H1 (cell line): ENCODE measurements around the gene CAT. TPM values are rescaled to one million over a fixed set of nuclear protein-coding genes. Genes with fewer than 3 reads are reported as not detected.

Experiments
- CTCF ChIA-PET: fragments of 300-600 bp; sonication (Branson Sonifier 250); formaldehyde crosslinking; loops from one replicate; lab custom pipeline; 2021; ENCODE audit not compliant: partially characterized antibody; lab: Charles Lee
- POLR2A ChIA-PET: fragments of 300-600 bp; sonication (Branson Sonifier 250); formaldehyde crosslinking; loops from one replicate; lab custom pipeline; 2021; ENCODE audit warnings: inconsistent platforms; ENCODE audit not compliant: partially characterized antibody; lab: Charles Lee
- DNase-seq, 2 experiments: peaks; one replicate each; pipeline versions ENCODE4 v3.0.0 to v3.0.0-alpha.2; 2010 to 2022; ENCODE audit warnings: low spot score in 2 of 2, low read depth in 1 of 2, mixed read lengths in 1 of 2
- FAIRE-seq: peaks from 2 replicates; lab custom pipeline; 2011; peaks lifted over from hg19 to GRCh38; lab: Jason Lieb, UNC
- H2AFZ ChIP-seq: 2 replicates; pipeline ENCODE4 v1.8.1; 2012; ENCODE audit warnings: low read length, inconsistent platforms
- H2AK5ac ChIP-seq: 2 replicates; pipeline ENCODE4 v1.6.1; 2013; ENCODE audit warnings: low read depth, low read length
- H2BK120ac ChIP-seq: replicated peaks from 2 replicates; pipeline ENCODE3; 2013; ENCODE audit warnings: low read depth, low read length, inconsistent platforms
- H2BK12ac ChIP-seq: 2 replicates; pipeline ENCODE4 v1.6.1; 2013; ENCODE audit warnings: low read depth, low read length
- H2BK15ac ChIP-seq: 2 replicates; pipeline ENCODE4 v1.6.1; 2013; ENCODE audit warnings: low read length
- H2BK20ac ChIP-seq: 2 replicates; pipeline ENCODE4 v1.6.1; 2013; ENCODE audit warnings: low read length
- H2BK5ac ChIP-seq: 2 replicates; pipeline ENCODE4 v1.6.1; 2013; ENCODE audit warnings: low read depth, low read length
- H3K14ac ChIP-seq: 2 replicates; pipeline ENCODE4 v1.6.1; 2013; ENCODE audit warnings: inconsistent platforms; ENCODE audit not compliant: insufficient read length
- H3K18ac ChIP-seq: 2 replicates; pipeline ENCODE4 v1.6.1; 2013; ENCODE audit warnings: low read length; ENCODE audit errors: extremely low read depth
- H3K23ac ChIP-seq: 2 replicates; pipeline ENCODE4 v1.6.1; 2013; ENCODE audit warnings: inconsistent platforms; ENCODE audit not compliant: insufficient read length
- H3K23me2 ChIP-seq: 2 replicates; pipeline ENCODE4 v1.6.1; 2013; ENCODE audit warnings: low read depth, low read length
- H3K27ac ChIP-seq: 2 replicates; pipeline ENCODE4 v1.6.1; 2011; ENCODE audit warnings: low read depth, low read length, inconsistent platforms
- H3K27me3 ChIP-seq, 4 experiments: replicated peaks in 1 of 4; 1 replicate in 1 of 4; 2 replicates in 3 of 4; pipeline versions ENCODE4 v1.6.1 to v1.8.1; 2011 to 2013; ENCODE audit warnings: low read length in 3 of 4, mild to moderate bottlenecking in 3 of 4, inconsistent platforms in 2 of 4, mixed read lengths in 2 of 4, moderate library complexity in 1 of 4; ENCODE audit not compliant: control insufficient read depth in 3 of 4, insufficient read depth in 3 of 4; ENCODE audit errors: extremely low read depth in 1 of 4
- H3K36me3 ChIP-seq, 4 experiments: 2 replicates each; pipeline versions ENCODE4 v1.6.1 to v1.8.1; 2011 to 2013; ENCODE audit warnings: mild to moderate bottlenecking in 4 of 4, low read length in 3 of 4, moderate library complexity in 2 of 4, control low read depth in 1 of 4, inconsistent platforms in 1 of 4; ENCODE audit not compliant: insufficient read depth in 4 of 4, control insufficient read depth in 2 of 4
- H3K4ac ChIP-seq: replicated peaks from 2 replicates; pipeline ENCODE3; 2013; ENCODE audit warnings: low read length, low read depth, mixed read lengths, inconsistent platforms; ENCODE audit not compliant: insufficient read length
- H3K4me1 ChIP-seq, 4 experiments: replicated peaks in 1 of 4; 1 replicate in 1 of 4; 2 replicates in 3 of 4; pipeline versions ENCODE4 v1.6.1 to v1.8.1; 2011 to 2013; ENCODE audit warnings: low read length in 3 of 4, inconsistent platforms in 2 of 4, mixed read lengths in 1 of 4; ENCODE audit not compliant: insufficient read depth in 4 of 4, control insufficient read depth in 3 of 4
- H3K4me2 ChIP-seq, 2 experiments: 2 replicates each; pipeline versions ENCODE4 v1.6.1 to v1.8.1; 2011 to 2013; ENCODE audit warnings: low read depth in 2 of 2, low read length in 2 of 2, control low read depth in 1 of 2, inconsistent platforms in 1 of 2, mild to moderate bottlenecking in 1 of 2; ENCODE audit not compliant: insufficient read depth in 1 of 2
- H3K4me3 ChIP-seq, 4 experiments: fragments of 200-600, 300-600 bp in 1 of 4; sonication (generic), shearing (Covaris generic), sonication (Bioruptor Twin) in 1 of 4; 2 replicates each; pipeline versions ENCODE4 v1.5.1 to v1.8.1; 2011 to 2016; ENCODE audit warnings: low read length in 4 of 4, low read depth in 3 of 4, control low read depth in 2 of 4, inconsistent platforms in 2 of 4, mild to moderate bottlenecking in 2 of 4, mixed read lengths in 1 of 4, moderate library complexity in 1 of 4; ENCODE audit not compliant: insufficient read depth in 2 of 4; ENCODE audit errors: extremely low read depth in 1 of 4
- H3K56ac ChIP-seq: replicated peaks from 2 replicates; pipeline ENCODE3; 2013; ENCODE audit warnings: low read depth, mild to moderate bottlenecking, mixed read lengths, low read length, inconsistent platforms; ENCODE audit not compliant: insufficient read length
- H3K79me1 ChIP-seq: 2 replicates; pipeline ENCODE4 v1.6.1; 2013; ENCODE audit warnings: low read depth, low read length, control low read depth
- H3K79me2 ChIP-seq, 2 experiments: 2 replicates each; pipeline versions ENCODE4 v1.6.1 to v1.8.1; 2012 to 2013; ENCODE audit warnings: low read length in 2 of 2, mild to moderate bottlenecking in 2 of 2, inconsistent platforms in 1 of 2; ENCODE audit not compliant: insufficient read depth in 2 of 2, control insufficient read depth in 1 of 2
- H3K9ac ChIP-seq, 4 experiments: replicated peaks in 1 of 4; 1 replicate in 1 of 4; 2 replicates in 3 of 4; pipeline versions ENCODE4 v1.6.1 to v1.8.1; 2011 to 2013; ENCODE audit warnings: low read depth in 3 of 4, low read length in 3 of 4, control low read depth in 2 of 4, mild to moderate bottlenecking in 2 of 4, moderate library complexity in 2 of 4, inconsistent platforms in 1 of 4; ENCODE audit errors: extremely low read depth in 1 of 4
- H3K9me3 ChIP-seq, 2 experiments: 2 replicates each; pipeline versions ENCODE4 v1.6.1 to v1.8.1; 2012 to 2013; ENCODE audit warnings: mild to moderate bottlenecking in 2 of 2, moderate library complexity in 2 of 2, control low read depth in 1 of 2, inconsistent platforms in 1 of 2, low read depth in 1 of 2, low read length in 1 of 2, mixed read lengths in 1 of 2; ENCODE audit not compliant: insufficient read depth in 2 of 2
- H4K20me1 ChIP-seq, 2 experiments: replicated peaks in 1 of 2; 2 replicates each; pipeline versions ENCODE3 to v1.8.1; 2011 to 2013; ENCODE audit warnings: inconsistent platforms in 2 of 2, low read length in 2 of 2, mild to moderate bottlenecking in 1 of 2; ENCODE audit not compliant: insufficient read depth in 2 of 2, control insufficient read depth in 1 of 2
- H4K5ac ChIP-seq: 2 replicates; pipeline ENCODE4 v1.6.1; 2013; ENCODE audit warnings: low read length, low read depth, mixed read lengths, inconsistent platforms; ENCODE audit not compliant: insufficient read length
- H4K8ac ChIP-seq: 2 replicates; pipeline ENCODE4 v1.8.0; 2013; ENCODE audit warnings: mild to moderate bottlenecking, moderate library complexity, low read length, inconsistent platforms; ENCODE audit not compliant: insufficient read depth; ENCODE audit errors: extremely low read depth
- H4K91ac ChIP-seq: replicated peaks from 2 replicates; pipeline ENCODE3; 2013; ENCODE audit warnings: low read length, mixed read lengths, inconsistent platforms; ENCODE audit not compliant: insufficient read length
- BACH1 ChIP-seq: IDR thresholded peaks from 2 replicates; pipeline ENCODE4 v1.6.1; 2012; ENCODE audit warnings: low read length, improper control_type of control experiment
- CBX8 ChIP-seq: fragments of 300-800, 300-1000 bp; sonication (generic); IDR thresholded peaks from 2 replicates; pipeline ENCODE4 v1.7.1; 2016; ENCODE audit warnings: low read depth, low read length, borderline replicate concordance
- CHD1 ChIP-seq: IDR thresholded peaks from 2 replicates; pipeline ENCODE4 v1.6.1; 2012; ENCODE audit warnings: low read depth, low read length, improper control_type of control experiment
- CTBP2 ChIP-seq: IDR thresholded peaks from 2 replicates; pipeline ENCODE4 v1.7.0; 2011; ENCODE audit warnings: borderline replicate concordance, mild to moderate bottlenecking, moderate library complexity, mixed read lengths, low read length; ENCODE audit not compliant: insufficient read depth, insufficient read length
- EGR1 ChIP-seq: IDR thresholded peaks from 2 replicates; pipeline ENCODE4 v1.6.1; 2011; ENCODE audit warnings: low read depth, low read length, borderline replicate concordance
- JUN ChIP-seq: IDR thresholded peaks from 2 replicates; pipeline ENCODE4 v1.6.1; 2011; ENCODE audit warnings: low read depth, mild to moderate bottlenecking, improper control_type of control experiment, low read length
- PHF8 ChIP-seq: fragments of 200-600 bp; sonication (generic); conservative IDR thresholded peaks from 2 replicates; pipeline ENCODE4 v1.7.1; 2012; ENCODE audit warnings: low read depth, mild to moderate bottlenecking, inconsistent platforms, low read length, moderate library complexity
- POLR2A ChIP-seq, 2 experiments: IDR thresholded peaks; 1 replicate in 1 of 2; 2 replicates in 1 of 2; pipeline ENCODE4 v1.6.1; 2011; ENCODE audit warnings: low read depth in 2 of 2, low read length in 2 of 2, mild to moderate bottlenecking in 2 of 2; ENCODE audit errors: control extremely low read depth in 1 of 2
- POU5F1 ChIP-seq: IDR thresholded peaks from 2 replicates; pipeline ENCODE4 v1.6.1; 2011; ENCODE audit warnings: low read depth, mild to moderate bottlenecking, low read length, moderate library complexity
- RFX5 ChIP-seq: IDR thresholded peaks from 2 replicates; pipeline ENCODE4 v1.6.1; 2011; ENCODE audit warnings: low read depth, low read length, improper control_type of control experiment, borderline replicate concordance
- SP4 ChIP-seq: IDR thresholded peaks from 2 replicates; pipeline ENCODE4 v1.6.1; 2012; ENCODE audit warnings: low read length, inconsistent platforms
- TEAD4 ChIP-seq: IDR thresholded peaks from 2 replicates; pipeline ENCODE4 v1.6.1; 2012; ENCODE audit warnings: low read depth, low read length, inconsistent platforms, mixed read lengths
- WGBS, 2 experiments: shearing (Covaris generic) in 1 of 2; methylation state at CpG; one replicate each; pipeline versions ENCODE4 v1.1.6 to v1.1.7; 2013 to 2015; ENCODE audit warnings: low lambda C conversion rate in 2 of 2, mixed read lengths in 2 of 2, inconsistent platforms in 1 of 2, low coverage in 1 of 2, missing lambda C conversion rate in 1 of 2; ENCODE audit not compliant: insufficient replicate concordance in 2 of 2, insufficient coverage in 1 of 2, insufficient read length in 1 of 2; ENCODE audit errors: extremely low coverage in 1 of 2, missing lambda C conversion rate in 1 of 2; 5-methylcytosine and 5-hydroxymethylcytosine counted together
- polyA plus RNA-seq, 7 experiments: library from polyadenylated mRNA; depleted of rRNA in 3 of 7; stranded (reverse) in 5 of 7; unstranded in 2 of 7; fragments of >200 nt in 5 of 7; fragments of 200-250 nt in 2 of 7; gene quantifications; 1 replicate in 5 of 7; 2 replicates in 1 of 7; 4 replicates in 1 of 7; pipeline versions ENCODE4 v1.2.1 to v1.2.3, GENCODE V29; 2011 to 2013; ENCODE audit warnings: missing spikeins in 2 of 7, mixed read lengths in 2 of 7
- total RNA-seq: library from RNA; stranded (reverse); fragmentation: NEBNext Ultra II Directional; extraction: Animal tissue kit (Norgen Biotek cat#: 25700); gene quantifications from 2 replicates; pipeline ENCODE4 v1.2.1, GENCODE V29; 2021

CAT gene
- total and polyA plus RNA-seq, 2 of the 8 experiments (the other 6 are each of a cell fraction or from before 2014, with no cell fraction given), result 9.6 to 15.0 TPM

GRCh38 chr11:34493468-34493867 lies 54.7 kb downstream of the CAT start:
- Histone ChIP-seq H2AK5ac (no peak overlapping the region; the same call in 1 of the 2 replicates), H2BK12ac (0 out of 2 replicates have a peak overlapping the region, but pooled peaks have one; percentile 80), H3K9ac (no peak overlapping the region), H3K9me3 (no peaks in the 10 kb centered on the region), H3K4me2 (no peak overlapping the region), H3K79me2 (no peaks in the 10 kb centered on the region), H3K4me1 (no peaks in the 10 kb centered on the region), H4K91ac (no peak overlapping the region), H2BK20ac (no peak overlapping the region), H2BK5ac (no peak overlapping the region), H3K27ac (no peak overlapping the region), H4K5ac (no peak overlapping the region), H3K18ac (no peak overlapping the region), H3K56ac (no peak overlapping the region), H3K36me3 (no peaks in the 10 kb centered on the region), H2BK120ac (no peak overlapping the region), H3K27me3 (no peaks in the 10 kb centered on the region), H3K79me1 (no peaks in the 10 kb centered on the region), H3K4me3 (no peak overlapping the region), H4K20me1 (no peaks in the 10 kb centered on the region), H3K4ac (no peak overlapping the region), H3K23ac (no peak overlapping the region), H3K14ac (no peak overlapping the region), H2BK15ac (no peak overlapping the region), H4K8ac (no peak overlapping the region), H3K23me2 (no peaks in the 10 kb centered on the region), H2AFZ (no peak overlapping the region)
- WGBS, 2 experiments, result 90% methylated on average over 8 of the region's 8 CpGs; no CpG with 5 or more reads in 1 of the 2 experiments
- CTCF ChIA-PET, result interaction anchor here (0.6 to 3.1 kb wide), 16 partner anchors 8 to 979 kb away, joined by 3 to 20 read pairs (median 6); no protein-coding TSS in a partner anchor
- TF ChIP-seq JUN, result no peak
- no peak for TF ChIP-seq RFX5
- TF ChIP-seq SP4, result no peak
- TF ChIP-seq POLR2A (IDR thresholded peaks at IDR 0.05; ENCODE audit: control extremely low read depth in 1 of 2, low read depth in 2 of 2, low read length in 2 of 2), result no peak
- TF ChIP-seq PHF8, result no peak
- TF ChIP-seq POU5F1, result no peak
- no peak for TF ChIP-seq EGR1
- TF ChIP-seq TEAD4, result no peak
- TF ChIP-seq BACH1, result no peak
- no peak for TF ChIP-seq CBX8
- no peak for TF ChIP-seq CTBP2
- no peak for TF ChIP-seq CHD1
- DNase-seq (no peak), FAIRE-seq (no peak)
- POLR2A ChIA-PET, result no interaction called here
